Femur (tissue), 1 donor: ENCODE data around the gene NRSN1.

Source experiments
- DNase-seq: peaks from one replicate; pipeline ENCODE4 v3.0.0-alpha.2; 2017

Gene NRSN1

GRCh38 chr6:24145690-24146131 lies 19.7 kb downstream of the NRSN1 start:
- DNase-seq = no peak

- no peak for DNase-seq
Observed at GRCh38 chr6:24146871-24147270, 20.9 kb downstream of the NRSN1 start.

GRCh38 chr6:24147511-24148153 lies 21.6 kb downstream of the NRSN1 start:
- DNase-seq = no peak

GRCh38 chr6:24148154-24148570 lies 22.1 kb downstream of the NRSN1 start:
- DNase-seq = no peak

GRCh38 chr6:24148684-24149083 lies 22.7 kb downstream of the NRSN1 start:
- no peak for DNase-seq

GRCh38 chr6:24149296-24149695 lies 23.3 kb downstream of the NRSN1 start:
- DNase-seq = no peak

- no peak for DNase-seq
Observed at GRCh38 chr6:24149836-24150235, 23.8 kb downstream of the NRSN1 start.

GRCh38 chr6:24152014-24152413 lies 26.0 kb downstream of the NRSN1 start:
- no peak for DNase-seq

GRCh38 chr6:24154121-24154520 lies 28.1 kb downstream of the NRSN1 start:
- DNase-seq = no peak

- no peak for DNase-seq
Observed at GRCh38 chr6:24157886-24158285, 31.9 kb downstream of the NRSN1 start.

GRCh38 chr6:24183584-24183983 lies 57.6 kb downstream of the NRSN1 start:
- no peak for DNase-seq

- no peak for DNase-seq
Observed at GRCh38 chr6:24186349-24186748, 60.3 kb downstream of the NRSN1 start.

- no peak for DNase-seq
Observed at GRCh38 chr6:24187965-24188577, 62.1 kb downstream of the NRSN1 start.

GRCh38 chr6:24188578-24189080 lies 62.6 kb downstream of the NRSN1 start:
- no peak for DNase-seq

- no peak for DNase-seq
Observed at GRCh38 chr6:24191346-24191745, 65.3 kb downstream of the NRSN1 start.

GRCh38 chr6:24193364-24193763 lies 67.3 kb downstream of the NRSN1 start:
- DNase-seq = no peak

GRCh38 chr6:24194978-24195700 lies 69.1 kb downstream of the NRSN1 start:
- no peak for DNase-seq

GRCh38 chr6:24195836-24196597 lies 70.0 kb downstream of the NRSN1 start:
- DNase-seq = no peak
